A549 (cell line): Measurements from ENCODE around the gene DNAJC28. TPM values are rescaled to one million over a fixed set of nuclear protein-coding genes. Genes with fewer than 3 reads are reported as not detected.

Experiments
- ATAC-seq, 2 experiments: fragments of 200-7000 bp in 1 of 2; fragments of >200 bp in 1 of 2; cut with Nextera tagmentation in 1 of 2; cut with Tn5 transposase in 1 of 2; 3 replicates each; pipeline versions ENCODE4 v1.8.0 to v1.9.1; 2018 to 2020; ENCODE audit warnings: mild to moderate bottlenecking in 1 of 2, moderate library complexity in 1 of 2
- CTCF ChIA-PET: fragments of 300-600 bp; sonication (Branson Sonifier 250); formaldehyde crosslinking; extraction: SDS; loops from one replicate; lab custom pipeline; 2021; ENCODE audit warnings: antibody characterized with exemption, inconsistent platforms; lab: Yijun Ruan, JAX
- POLR2A ChIA-PET: fragments of 350-600 bp; formaldehyde crosslinking; extraction: SDS; loops from one replicate; lab custom pipeline; 2021; ENCODE audit warnings: antibody characterized with exemption, inconsistent platforms; lab: Yijun Ruan, JAX
- DNase-seq, 2 experiments: peaks; one replicate each; pipeline versions ENCODE4 v3.0.0 to v3.0.0-alpha.2; 2011 to 2016; ENCODE audit warnings: low read depth in 1 of 2, low spot score in 1 of 2
- FAIRE-seq: peaks from 2 replicates; lab custom pipeline; 2011; peaks lifted over from hg19 to GRCh38; lab: Jason Lieb, UNC
- H3K27ac ChIP-seq, 2 experiments: fragments of >200 bp; sonication (Bioruptor Twin); formaldehyde crosslinking; 3 replicates each; pipeline ENCODE4 v1.5.1; 2016 to 2017
- H3K4me1 ChIP-seq: fragments of >200 bp; sonication (Bioruptor Twin); formaldehyde crosslinking; 3 replicates; pipeline ENCODE4 v1.6.1; 2016
- H3K4me2 ChIP-seq: fragments of >200 bp; sonication (Bioruptor Twin); formaldehyde crosslinking; 3 replicates; pipeline ENCODE4 v1.6.1; 2016
- H3K4me3 ChIP-seq: fragments of >200 bp; sonication (Bioruptor Twin); formaldehyde crosslinking; 3 replicates; pipeline ENCODE4 v1.5.1; 2016
- H3K9me3 ChIP-seq: fragments of >200 bp; sonication (Bioruptor Twin); formaldehyde crosslinking; 3 replicates; pipeline ENCODE4 v1.6.1; 2016
- BCL3 ChIP-seq: fragments of >200 bp; sonication (Bioruptor Twin); formaldehyde crosslinking; IDR thresholded peaks from 3 replicates; pipeline ENCODE4 v1.6.1; 2016
- BHLHE40 ChIP-seq: IDR thresholded peaks from 2 replicates; pipeline ENCODE4 v1.6.1; 2012; ENCODE audit warnings: low read depth, low read length, inconsistent platforms
- CEBPB ChIP-seq, 2 experiments: fragments of >200 bp in 1 of 2; sonication (Bioruptor Twin) in 1 of 2; formaldehyde crosslinking in 1 of 2; IDR thresholded peaks; 2 replicates each; pipeline ENCODE4 v1.6.1; 2012 to 2016
- CHD2 ChIP-seq: fragments of 150-350 bp; IDR thresholded peaks from 2 replicates; pipeline ENCODE4 v1.6.1; 2014; ENCODE audit warnings: low read length; ENCODE audit not compliant: partially characterized antibody
- EHMT2 ChIP-seq: fragments of 200-600 bp; sonication (generic); IDR thresholded peaks from 2 replicates; pipeline ENCODE4 v1.6.1; 2016; ENCODE audit warnings: antibody characterized with exemption, low read depth, mild to moderate bottlenecking, moderate library complexity
- ESRRA ChIP-seq: fragments of 150-350 bp; IDR thresholded peaks from 2 replicates; pipeline ENCODE4 v1.6.1; 2014; ENCODE audit warnings: mild to moderate bottlenecking, low read length, borderline replicate concordance
- FOSB ChIP-seq: fragments of 250-450 bp; sonication (Bioruptor Pico); IDR thresholded peaks from 2 replicates; pipeline ENCODE4 v1.5.0; 2020; ENCODE audit warnings: mild to moderate bottlenecking, moderate library complexity
- FOSL2 ChIP-seq, 2 experiments: fragments of 450-650 bp in 1 of 2; fragments of >200 bp in 1 of 2; sonication (Bioruptor Twin) in 1 of 2; formaldehyde crosslinking; IDR thresholded peaks; 2 replicates each; pipeline versions ENCODE4 v1.5.0 to v1.6.1; 2016 to 2020; ENCODE audit warnings: mild to moderate bottlenecking in 1 of 2, moderate library complexity in 1 of 2
- GATA3 ChIP-seq: IDR thresholded peaks from 2 replicates; pipeline ENCODE4 v1.6.1; 2012; ENCODE audit warnings: borderline replicate concordance
- HOXA7 ChIP-seq: fragments of 250-450 bp; sonication (Bioruptor Pico); IDR thresholded peaks from 2 replicates; pipeline ENCODE4 v1.5.0; 2020; ENCODE audit warnings: mild to moderate bottlenecking, moderate library complexity
- JUN ChIP-seq, 2 experiments: fragments of >200 bp; sonication (Bioruptor Twin); formaldehyde crosslinking; IDR thresholded peaks; 2 replicates in 1 of 2; 3 replicates in 1 of 2; pipeline ENCODE4 v1.6.1; 2016 to 2017
- JUNB ChIP-seq: fragments of >200 bp; sonication (Bioruptor Twin); formaldehyde crosslinking; IDR thresholded peaks from 2 replicates; pipeline ENCODE4 v1.6.1; 2016
- KDM5A ChIP-seq: fragments of 200-600 bp; sonication (generic); IDR thresholded peaks from 2 replicates; pipeline ENCODE4 v1.6.1; 2016; ENCODE audit warnings: antibody characterized with exemption, mild to moderate bottlenecking
- MAFK ChIP-seq: fragments of 450-650 bp; IDR thresholded peaks from 2 replicates; pipeline ENCODE4 v1.6.1; 2014; ENCODE audit not compliant: partially characterized antibody
- NPAS2 ChIP-seq: fragments of 250-450 bp; sonication (Bioruptor Pico); IDR thresholded peaks from 2 replicates; pipeline ENCODE4 v1.8.0; 2022; ENCODE audit warnings: mild to moderate bottlenecking, moderate library complexity, borderline replicate concordance
- POLR2AphosphoS2 ChIP-seq: conservative IDR thresholded peaks from 2 replicates; pipeline ENCODE4 v1.6.1; 2012; ENCODE audit warnings: low read length, improper control_type of control experiment, inconsistent platforms
- RAD21 ChIP-seq, 2 experiments: fragments of >200 bp in 1 of 2; sonication (Bioruptor Twin) in 1 of 2; formaldehyde crosslinking in 1 of 2; IDR thresholded peaks in 1 of 2; conservative IDR thresholded peaks in 1 of 2; 2 replicates in 1 of 2; 3 replicates in 1 of 2; pipeline ENCODE4 v1.6.1; 2012 to 2018; ENCODE audit warnings: inconsistent platforms in 1 of 2
- RFX5 ChIP-seq: fragments of 450-650 bp; IDR thresholded peaks from 2 replicates; pipeline ENCODE4 v1.7.1; 2014; ENCODE audit warnings: antibody characterized with exemption, mild to moderate bottlenecking, moderate library complexity
- RNF2 ChIP-seq: fragments of 200-600 bp; sonication (generic); IDR thresholded peaks from 2 replicates; pipeline ENCODE4 v1.6.1; 2016; ENCODE audit warnings: low read depth, mild to moderate bottlenecking, antibody characterized with exemption, moderate library complexity, borderline replicate concordance
- SREBF2 ChIP-seq: fragments of 450-650 bp; IDR thresholded peaks from 2 replicates; pipeline ENCODE4 v1.6.1; 2014; ENCODE audit warnings: mild to moderate bottlenecking, moderate library complexity
- ZFP36 ChIP-seq: fragments of 450-650 bp; IDR thresholded peaks from 2 replicates; pipeline ENCODE4 v1.6.1; 2014; ENCODE audit warnings: borderline replicate concordance; ENCODE audit not compliant: partially characterized antibody
- ZSCAN20 ChIP-seq: fragments of 250-450 bp; sonication (Bioruptor Pico); IDR thresholded peaks from 2 replicates; pipeline ENCODE4 v1.8.0; 2022; ENCODE audit warnings: mild to moderate bottlenecking, moderate library complexity
- WGBS: methylation state at CpG from one replicate; pipeline ENCODE4 v1.1.6; 2017; ENCODE audit errors: missing lambda C conversion rate; 5-methylcytosine and 5-hydroxymethylcytosine counted together
- polyA plus RNA-seq, 4 experiments: library from polyadenylated mRNA; depleted of rRNA in 3 of 4; stranded (reverse); fragments of >200 nt; fragmentation: RNase III in 1 of 4; extraction: RNeasy Plus Mini Kit Qiagen cat#74134 plus additional on column Dnase treatment in 1 of 4; gene quantifications; 2 replicates in 3 of 4; 3 replicates in 1 of 4; pipeline ENCODE4 v1.2.3, GENCODE V29; 2011 to 2017
- TF ChIP-seq, protein P1 (sequence below): fragments of 450-650 bp; IDR thresholded peaks from 2 replicates; pipeline ENCODE4 v1.6.1; 2014; ENCODE audit warnings: antibody characterized with exemption
- TF ChIP-seq, protein P2 (sequence below): fragments of >200 bp; sonication (Bioruptor Twin); formaldehyde crosslinking; IDR thresholded peaks from 2 replicates; pipeline ENCODE4 v1.6.1; 2016
- TF ChIP-seq, protein P3 (sequence below): fragments of 150-350 bp; IDR thresholded peaks from 2 replicates; pipeline ENCODE4 v1.6.1; 2014; ENCODE audit warnings: low read depth, mild to moderate bottlenecking, low read length
- TF ChIP-seq, protein P4 (sequence below): IDR thresholded peaks from 2 replicates; pipeline ENCODE4 v1.6.1; 2012; ENCODE audit warnings: low read depth, borderline replicate concordance

Gene DNAJC28
- polyA plus RNA-seq, 2 of the 4 experiments (the other 2 are of a cell fraction), result 1.0 to 1.1 TPM

DNA sequence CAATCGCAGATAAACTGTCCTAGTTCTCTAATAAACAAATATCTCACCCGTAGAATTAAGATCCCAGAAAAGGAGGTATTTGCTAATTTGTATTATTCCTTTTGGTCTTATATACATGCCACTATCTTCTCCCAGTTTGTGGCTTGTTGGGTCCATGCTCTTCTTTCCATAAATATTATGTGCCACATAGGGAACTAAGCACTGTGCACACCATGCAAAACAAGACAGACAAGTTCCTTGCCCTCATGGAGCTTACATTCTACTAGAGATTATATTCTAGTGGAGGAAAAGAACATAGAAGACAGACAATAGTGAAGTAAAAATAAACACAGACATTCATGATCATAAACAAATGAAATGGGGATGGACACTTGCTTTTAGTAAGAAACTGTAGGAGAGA, 45.7 kb upstream of the DNAJC28 start:
- ATAC-seq (no peak), FAIRE-seq (no peak), DNase-seq (no peak)
- no peak overlapping the region for H3K4me2 ChIP-seq
- 98% methylated on average over 2 of the region's 2 CpGs for WGBS
- H3K9me3 ChIP-seq, result no peaks in the 10 kb centered on the region
- ChIA-PET POLR2A (no interaction called here), CTCF (no interaction called here)
- H3K27ac ChIP-seq, result no peak overlapping the region
- H3K4me1 ChIP-seq, result peaks cover 12% of the 10 kb centered on the region
- no peak overlapping the region for H3K4me3 ChIP-seq
- no peak for TF ChIP-seq JUN (IDR thresholded peaks at IDR 0.05)
- no peak for TF ChIP-seq CHD2
- TF ChIP-seq ZSCAN20, result no peak
- no peak for TF ChIP-seq ESRRA
- no peak for TF ChIP-seq RNF2
- no peak for TF ChIP-seq MAFK
- TF ChIP-seq HOXA7 (CRISPR knock-in tag), result no peak
- TF ChIP-seq, protein P1, sequence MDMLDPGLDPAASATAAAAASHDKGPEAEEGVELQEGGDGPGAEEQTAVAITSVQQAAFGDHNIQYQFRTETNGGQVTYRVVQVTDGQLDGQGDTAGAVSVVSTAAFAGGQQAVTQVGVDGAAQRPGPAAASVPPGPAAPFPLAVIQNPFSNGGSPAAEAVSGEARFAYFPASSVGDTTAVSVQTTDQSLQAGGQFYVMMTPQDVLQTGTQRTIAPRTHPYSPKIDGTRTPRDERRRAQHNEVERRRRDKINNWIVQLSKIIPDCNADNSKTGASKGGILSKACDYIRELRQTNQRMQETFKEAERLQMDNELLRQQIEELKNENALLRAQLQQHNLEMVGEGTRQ, result no peak
- no peak for TF ChIP-seq SREBF2
- TF ChIP-seq BCL3, result no peak
- TF ChIP-seq NPAS2 (CRISPR knock-in tag), result no peak
- TF ChIP-seq, protein P2, sequence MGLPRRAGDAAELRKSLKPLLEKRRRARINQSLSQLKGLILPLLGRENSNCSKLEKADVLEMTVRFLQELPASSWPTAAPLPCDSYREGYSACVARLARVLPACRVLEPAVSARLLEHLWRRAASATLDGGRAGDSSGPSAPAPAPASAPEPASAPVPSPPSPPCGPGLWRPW, result no peak
- no peak for TF ChIP-seq FOSL2 (IDR thresholded peaks at IDR 0.05)
- TF ChIP-seq FOSL2 (CRISPR knock-in tag; IDR thresholded peaks at IDR 0.05), result no peak
- no peak for TF ChIP-seq JUNB
- TF ChIP-seq FOSB (CRISPR knock-in tag), result no peak
- no peak for TF ChIP-seq CEBPB (IDR thresholded peaks at IDR 0.05)
- no peak for TF ChIP-seq RFX5
- TF ChIP-seq, protein P3, sequence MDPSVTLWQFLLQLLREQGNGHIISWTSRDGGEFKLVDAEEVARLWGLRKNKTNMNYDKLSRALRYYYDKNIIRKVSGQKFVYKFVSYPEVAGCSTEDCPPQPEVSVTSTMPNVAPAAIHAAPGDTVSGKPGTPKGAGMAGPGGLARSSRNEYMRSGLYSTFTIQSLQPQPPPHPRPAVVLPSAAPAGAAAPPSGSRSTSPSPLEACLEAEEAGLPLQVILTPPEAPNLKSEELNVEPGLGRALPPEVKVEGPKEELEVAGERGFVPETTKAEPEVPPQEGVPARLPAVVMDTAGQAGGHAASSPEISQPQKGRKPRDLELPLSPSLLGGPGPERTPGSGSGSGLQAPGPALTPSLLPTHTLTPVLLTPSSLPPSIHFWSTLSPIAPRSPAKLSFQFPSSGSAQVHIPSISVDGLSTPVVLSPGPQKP, result no peak

DNA sequence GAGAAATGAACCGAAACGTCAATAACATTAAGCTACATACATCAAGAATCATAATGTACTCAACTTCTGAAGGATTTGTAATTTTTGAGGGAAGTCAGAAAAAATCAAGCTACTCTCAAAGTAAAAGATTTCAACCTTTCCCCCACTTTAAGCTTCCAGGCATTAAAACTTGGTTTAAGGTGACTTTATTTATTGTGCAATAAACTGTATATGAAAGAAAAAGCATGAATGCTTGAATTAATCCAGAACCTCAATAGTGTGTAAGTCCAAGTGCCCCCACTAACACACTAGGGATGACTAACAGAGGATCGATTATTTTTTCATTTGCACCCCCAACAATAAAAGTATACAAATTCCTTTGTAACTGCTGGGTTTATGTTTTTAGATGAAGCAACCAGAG, 39.5 kb upstream of the DNAJC28 start:
- no peak for DNase-seq
- ChIA-PET CTCF (interaction anchor here (0.7 kb wide), 1 partner anchor 608 kb away, joined by 3 read pairs; no protein-coding TSS in a partner anchor), POLR2A (interaction anchor here (0.7 kb wide), 1 partner anchor 21 kb away, joined by 4 read pairs; no protein-coding TSS in a partner anchor)
- no peak overlapping the region for H3K27ac ChIP-seq
- FAIRE-seq, result no peak
- no peak for ATAC-seq
- no peak overlapping the region for H3K4me2 ChIP-seq
- H3K4me3 ChIP-seq, result no peak overlapping the region
- no peaks in the 10 kb centered on the region for H3K4me1 ChIP-seq
- WGBS, result 86% methylated on average over 3 of the region's 3 CpGs
- no peaks in the 10 kb centered on the region for H3K9me3 ChIP-seq
- TF ChIP-seq ZFP36, result no peak
- TF ChIP-seq CHD2, result no peak
- TF ChIP-seq, protein P1, result no peak
- no peak for TF ChIP-seq RAD21 (conservative IDR thresholded peaks at IDR 0.05 in 1 of 2, IDR thresholded peaks at IDR 0.05 in 1 of 2)
- TF ChIP-seq GATA3, result no peak
- no peak for TF ChIP-seq BHLHE40
- TF ChIP-seq, protein P4, sequence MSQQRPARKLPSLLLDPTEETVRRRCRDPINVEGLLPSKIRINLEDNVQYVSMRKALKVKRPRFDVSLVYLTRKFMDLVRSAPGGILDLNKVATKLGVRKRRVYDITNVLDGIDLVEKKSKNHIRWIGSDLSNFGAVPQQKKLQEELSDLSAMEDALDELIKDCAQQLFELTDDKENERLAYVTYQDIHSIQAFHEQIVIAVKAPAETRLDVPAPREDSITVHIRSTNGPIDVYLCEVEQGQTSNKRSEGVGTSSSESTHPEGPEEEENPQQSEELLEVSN, result no peak
- TF ChIP-seq HOXA7 (CRISPR knock-in tag), result no peak
- TF ChIP-seq KDM5A, result no peak
- no peak for TF ChIP-seq POLR2AphosphoS2
- no peak for TF ChIP-seq RNF2
- no peak for TF ChIP-seq EHMT2
